KOPT-K1 (cell line): Measurements from ENCODE around the gene KCNK2.
"Not testable (repeated sequence)": the region's sequence is repeated elsewhere in the genome, so short reads cannot be mapped to it uniquely, and the experiment has no call there.

Experiments used
- H3K27ac ChIP-seq: fragments of 200-600 bp; sonication (generic); 2 replicates; pipeline ENCODE4 v1.5.1; 2016; ENCODE audit warnings: antibody characterized with exemption, mild to moderate bottlenecking, low read depth, low read length; ENCODE audit not compliant: poor library complexity, severe bottlenecking
- H3K36me3 ChIP-seq: fragments of 200-600 bp; sonication (generic); 2 replicates; pipeline ENCODE4 v1.5.1; 2017; ENCODE audit warnings: antibody characterized with exemption, mild to moderate bottlenecking, low read length, moderate library complexity; ENCODE audit not compliant: insufficient read depth
- H3K9me3 ChIP-seq: fragments of 200-600 bp; sonication (generic); 2 replicates; pipeline ENCODE4 v1.5.1; 2017; ENCODE audit warnings: antibody characterized with exemption, low read length, mild to moderate bottlenecking; ENCODE audit not compliant: insufficient read depth, poor library complexity, severe bottlenecking

Gene KCNK2

DNA sequence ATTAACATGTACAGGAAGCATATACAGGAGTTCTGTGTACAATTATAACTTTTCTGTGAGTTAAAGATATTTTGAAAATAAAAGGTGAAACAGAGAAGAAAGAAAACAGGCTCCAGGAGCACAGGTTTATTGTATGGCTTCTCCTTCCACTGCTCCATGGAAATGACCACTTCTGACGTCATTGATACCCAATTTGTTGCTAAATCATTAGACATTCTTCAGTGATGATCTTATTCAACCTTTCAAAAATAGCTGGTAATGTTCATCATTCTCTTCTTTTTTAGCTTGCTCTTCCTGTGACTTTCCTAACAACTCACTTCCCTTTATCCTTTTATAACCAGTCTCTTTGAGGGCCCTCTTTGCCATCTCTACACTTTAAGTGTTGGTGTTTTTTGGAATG is 77.8 kb downstream of the KCNK2 start:
- Histone ChIP-seq H3K36me3 (no peaks in the 10 kb centered on the region), H3K27ac (no peak overlapping the region), H3K9me3 (no peaks in the 10 kb centered on the region)

GRCh38 chr1:215163144-215163543 is 80.6 kb downstream of the KCNK2 start:
- not testable (repeated sequence) for H3K9me3 ChIP-seq, H3K36me3 ChIP-seq, H3K27ac ChIP-seq

DNA sequence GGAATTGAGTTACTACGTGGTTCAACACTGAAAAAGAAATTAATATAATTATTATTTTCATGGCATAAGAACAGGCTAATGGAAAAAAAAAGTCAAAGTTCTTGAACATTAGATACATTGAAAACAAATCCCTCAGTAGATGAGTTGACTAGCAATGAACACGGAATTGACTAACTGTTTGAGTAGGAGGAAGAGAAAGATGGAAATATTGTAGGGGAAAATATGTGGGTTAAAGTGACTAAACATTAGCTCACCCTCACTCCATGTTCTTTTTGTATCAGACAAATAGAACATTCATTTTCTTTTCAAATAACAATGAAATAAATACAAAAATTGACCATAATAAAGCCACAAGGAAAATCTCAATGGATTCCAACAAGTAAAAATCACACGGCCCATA is 84.3 kb downstream of the KCNK2 start:
- H3K27ac ChIP-seq, result no peak overlapping the region
- no peaks in the 10 kb centered on the region for H3K36me3 ChIP-seq
- no peaks in the 10 kb centered on the region for H3K9me3 ChIP-seq

DNA sequence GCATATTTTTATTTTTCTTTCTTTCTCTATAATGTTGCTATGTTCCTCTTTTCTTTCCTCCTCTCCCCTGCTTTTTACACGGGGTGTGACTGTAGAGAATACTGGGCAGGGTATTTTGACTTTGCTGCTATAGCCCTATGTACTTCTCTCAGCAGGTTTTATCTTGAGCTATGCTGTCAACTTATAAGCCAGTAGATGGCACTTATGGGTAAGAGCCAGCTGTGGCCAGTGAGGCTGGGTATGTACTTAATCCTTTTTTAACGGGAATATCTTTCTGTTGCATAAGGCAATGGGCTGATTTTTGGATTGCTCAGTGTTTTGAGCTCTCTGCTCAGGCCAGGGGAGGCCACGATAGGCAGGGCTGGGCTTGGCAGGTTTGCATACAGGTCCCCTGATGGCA is 99.0 kb downstream of the KCNK2 start:
- H3K36me3 ChIP-seq, result no peaks in the 10 kb centered on the region
- peaks cover 7% of the 10 kb centered on the region for H3K9me3 ChIP-seq
- no peak overlapping the region for H3K27ac ChIP-seq

GRCh38 chr1:215185067-215185620 is 102.6 kb downstream of the KCNK2 start:
- Histone ChIP-seq H3K27ac (no peak overlapping the region), H3K36me3 (no peaks in the 10 kb centered on the region), H3K9me3 (peaks cover 7% of the 10 kb centered on the region)

DNA sequence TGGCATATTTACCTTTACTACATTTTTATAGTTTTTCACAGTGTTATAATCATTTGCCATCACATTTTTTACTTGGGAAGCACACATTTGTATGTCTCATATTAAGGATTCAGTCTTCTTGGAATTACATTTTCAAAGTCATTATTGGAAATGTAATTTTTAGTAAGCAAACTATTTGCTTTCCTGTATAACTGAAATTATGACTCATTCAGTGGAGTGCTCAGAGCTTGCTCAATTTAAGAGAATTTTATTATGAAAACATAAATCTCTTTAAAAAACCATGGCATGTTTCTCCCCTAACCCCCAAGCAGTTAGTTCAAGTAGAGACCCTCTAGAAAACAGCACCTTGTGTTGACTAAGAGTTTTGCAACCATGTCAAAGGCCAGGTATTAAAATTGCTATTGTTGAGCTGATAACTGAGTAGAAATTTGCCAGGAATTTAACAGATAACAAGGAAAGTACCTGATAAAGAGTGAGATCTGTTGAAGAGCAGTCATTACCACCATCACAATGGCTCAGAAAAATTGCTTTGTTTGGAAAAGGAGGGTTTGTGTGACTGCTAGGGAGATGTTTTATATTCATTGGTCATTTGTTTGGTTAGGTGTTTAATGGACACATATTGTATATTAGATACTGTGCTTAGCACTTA is 105.9 kb downstream of the KCNK2 start:
- Histone ChIP-seq H3K9me3 (no peaks in the 10 kb centered on the region), H3K36me3 (no peaks in the 10 kb centered on the region), H3K27ac (no peak overlapping the region)

- Histone ChIP-seq H3K9me3 (no peaks in the 10 kb centered on the region), H3K36me3 (no peaks in the 10 kb centered on the region), H3K27ac (no peak overlapping the region)
Observed at GRCh38 chr1:215192306-215192705, 109.8 kb downstream of the KCNK2 start.

DNA sequence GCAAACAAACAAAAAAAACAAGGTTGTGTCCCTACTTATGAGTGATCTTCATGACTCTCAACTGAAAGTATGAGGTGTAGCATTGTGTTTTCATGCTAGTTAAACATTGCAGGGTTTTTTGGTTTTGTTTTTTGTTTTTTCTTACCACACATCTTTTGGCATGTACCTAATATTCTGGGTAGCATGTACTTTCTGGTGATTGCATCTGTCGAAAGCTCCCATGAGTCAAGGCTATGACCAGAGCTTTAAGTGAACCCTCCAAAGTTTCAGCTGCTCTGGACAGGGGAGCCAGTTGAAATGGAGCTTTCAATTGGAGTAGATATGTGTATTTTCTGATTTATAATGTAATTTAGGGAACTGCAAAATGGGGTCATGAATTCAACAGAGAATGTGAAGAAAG is 115.5 kb downstream of the KCNK2 start:
- Histone ChIP-seq H3K27ac (no peak overlapping the region), H3K9me3 (no peaks in the 10 kb centered on the region), H3K36me3 (no peaks in the 10 kb centered on the region)

GRCh38 chr1:215200121-215200520 is 117.6 kb downstream of the KCNK2 start:
- Histone ChIP-seq H3K36me3 (no peaks in the 10 kb centered on the region), H3K9me3 (no peaks in the 10 kb centered on the region), H3K27ac (no peak overlapping the region)

- H3K9me3 ChIP-seq, result no peaks in the 10 kb centered on the region
Observed at GRCh38 chr1:215201283-215201682, 118.7 kb downstream of the KCNK2 start.

DNA sequence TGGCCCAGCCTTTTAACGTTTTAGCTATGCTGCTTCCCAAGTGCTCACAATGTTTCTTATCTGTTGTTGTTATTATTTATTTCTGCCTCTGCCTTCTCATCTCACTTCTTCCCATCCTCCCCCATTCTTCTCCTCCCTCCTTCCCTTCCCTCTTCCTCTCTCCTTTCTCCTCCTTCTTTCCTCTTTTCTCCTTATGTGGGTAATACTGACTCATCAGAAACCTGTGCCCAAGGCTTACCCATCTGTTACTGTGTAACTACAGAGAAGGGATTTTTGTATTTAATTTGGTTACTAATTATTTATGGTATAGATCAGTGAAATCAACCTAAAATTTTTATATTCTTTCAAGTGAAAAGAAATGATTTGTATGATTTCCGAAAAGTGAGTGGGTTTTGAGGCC is 120.3 kb downstream of the KCNK2 start:
- Histone ChIP-seq H3K9me3 (no peaks in the 10 kb centered on the region), H3K36me3 (no peaks in the 10 kb centered on the region), H3K27ac (no peak overlapping the region)

More at GRCh38 chr1:215201283-215201682, 118.7 kb downstream of the KCNK2 start:
- Histone ChIP-seq H3K36me3 (no peaks in the 10 kb centered on the region), H3K27ac (no peak overlapping the region)

DNA sequence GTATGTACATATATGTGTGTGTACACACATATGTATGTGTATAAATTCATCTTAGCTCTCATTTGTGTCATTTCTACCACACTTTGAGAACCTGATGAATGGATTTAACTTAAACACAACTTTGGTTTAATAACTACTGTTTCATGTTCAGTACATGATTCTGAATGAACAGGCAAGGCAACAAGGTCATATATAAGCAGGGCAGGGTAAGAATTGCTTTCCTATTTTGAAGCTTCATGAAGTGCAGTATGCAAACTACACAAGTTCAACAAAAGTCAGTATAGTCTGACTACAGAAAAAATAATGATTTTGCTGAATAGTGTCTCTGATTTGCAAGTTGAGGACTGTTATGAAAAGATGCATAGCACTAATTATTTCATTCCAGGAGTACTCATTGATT is 127.6 kb downstream of the KCNK2 start:
- Histone ChIP-seq H3K36me3 (no peaks in the 10 kb centered on the region), H3K9me3 (no peaks in the 10 kb centered on the region), H3K27ac (no peak overlapping the region)

GRCh38 chr1:215215846-215216245 is 133.3 kb downstream of the KCNK2 start:
- Histone ChIP-seq H3K36me3 (no peaks in the 10 kb centered on the region), H3K9me3 (no peaks in the 10 kb centered on the region), H3K27ac (no peak overlapping the region)

DNA sequence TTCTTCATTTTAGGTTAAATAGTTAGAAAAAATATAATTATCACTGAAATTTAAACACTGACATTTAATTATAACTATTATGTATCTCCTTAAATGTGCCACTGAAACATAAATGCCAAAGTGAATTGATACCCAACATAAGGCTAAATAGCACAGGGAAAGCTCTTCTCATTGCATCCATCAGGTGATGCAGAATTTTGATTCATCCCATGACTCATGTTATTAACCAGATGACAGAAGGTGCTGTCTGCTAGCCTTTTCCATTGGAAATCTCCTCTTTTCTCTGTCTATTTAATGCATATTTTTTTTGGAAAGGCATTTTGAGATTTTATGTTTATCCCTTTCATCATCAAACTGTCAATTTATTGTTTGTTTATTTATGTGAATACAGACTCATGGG is 136.8 kb downstream of the KCNK2 start:
- Histone ChIP-seq H3K27ac (no peak overlapping the region), H3K36me3 (no peaks in the 10 kb centered on the region)

GRCh38 chr1:215220346-215220745 is 137.8 kb downstream of the KCNK2 start:
- Histone ChIP-seq H3K27ac (no peak overlapping the region), H3K36me3 (no peaks in the 10 kb centered on the region), H3K9me3 (no peaks in the 10 kb centered on the region)

More for the DNA sequence above, 136.8 kb downstream of the KCNK2 start:
- no peaks in the 10 kb centered on the region for H3K9me3 ChIP-seq

- H3K27ac ChIP-seq, result no peak overlapping the region
- H3K36me3 ChIP-seq, result no peaks in the 10 kb centered on the region
- no peaks in the 10 kb centered on the region for H3K9me3 ChIP-seq
Observed at GRCh38 chr1:215226757-215227156, 144.2 kb downstream of the KCNK2 start.
